ENCODE data around the gene ARHGAP9.
"Not testable (repeated sequence)": the region's sequence is repeated elsewhere in the genome, so short reads cannot be mapped to it uniquely, and the experiment has no call there.

Gene ARHGAP9

GRCh38 chr12:57521525-57522010, 41.9 kb upstream of the ARHGAP9 start:
- no peak for TF ChIP-seq POLR2A (IDR thresholded peaks at IDR 0.05; ENCODE audit: low read depth, low read length)
- no peak for FAIRE-seq
- DNase-seq (ENCODE audit: insufficient read length, low spot score), result no peak

- FAIRE-seq (no peak), DNase-seq (ENCODE audit: insufficient read length, low spot score) (peak; percentile 81)
- peak; percentile 97 for TF ChIP-seq POLR2A (IDR thresholded peaks at IDR 0.05; ENCODE audit: low read depth, low read length)
Observed at GRCh38 chr12:57520053-57520818, 40.6 kb upstream of the ARHGAP9 start, which contains the start of gene DDIT3. Gene DDIT3 (minus strand): TSS chr12:57520514. CDS start chr12:57517406, 3,108 bp downstream.

DNA sequence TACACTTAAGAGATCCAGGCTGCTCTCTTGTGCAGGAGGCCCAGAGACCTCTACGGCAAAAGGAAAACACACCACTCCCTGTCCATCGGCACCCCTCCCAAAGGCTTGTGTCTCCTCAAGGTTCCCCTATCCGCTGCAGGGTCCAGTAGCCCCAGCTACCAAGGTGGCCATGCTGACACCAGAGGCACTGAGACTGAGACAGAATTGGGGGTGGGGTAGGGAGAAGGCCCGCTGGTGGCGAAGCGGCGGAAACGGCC, 40.1 kb upstream of the ARHGAP9 start:
- FAIRE-seq (no peak), DNase-seq (ENCODE audit: insufficient read length, low spot score) (no peak)
- TF ChIP-seq POLR2A (IDR thresholded peaks at IDR 0.05; ENCODE audit: low read depth, low read length), result no peak

GRCh38 chr12:57518920-57519795, 39.5 kb upstream of the ARHGAP9 start:
- no peak for TF ChIP-seq POLR2A (IDR thresholded peaks at IDR 0.05; ENCODE audit: low read depth, low read length)
- DNase-seq (ENCODE audit: insufficient read length, low spot score) (no peak), FAIRE-seq (no peak)

GRCh38 chr12:57518176-57518919, 38.7 kb upstream of the ARHGAP9 start:
- no peak for TF ChIP-seq POLR2A (IDR thresholded peaks at IDR 0.05; ENCODE audit: low read depth, low read length)
- DNase-seq (ENCODE audit: insufficient read length, low spot score) (no peak), FAIRE-seq (no peak)

GRCh38 chr12:57517718-57518117, 38.1 kb upstream of the ARHGAP9 start:
- DNase-seq (ENCODE audit: insufficient read length, low spot score); FAIRE-seq: not testable (repeated sequence)

DNA sequence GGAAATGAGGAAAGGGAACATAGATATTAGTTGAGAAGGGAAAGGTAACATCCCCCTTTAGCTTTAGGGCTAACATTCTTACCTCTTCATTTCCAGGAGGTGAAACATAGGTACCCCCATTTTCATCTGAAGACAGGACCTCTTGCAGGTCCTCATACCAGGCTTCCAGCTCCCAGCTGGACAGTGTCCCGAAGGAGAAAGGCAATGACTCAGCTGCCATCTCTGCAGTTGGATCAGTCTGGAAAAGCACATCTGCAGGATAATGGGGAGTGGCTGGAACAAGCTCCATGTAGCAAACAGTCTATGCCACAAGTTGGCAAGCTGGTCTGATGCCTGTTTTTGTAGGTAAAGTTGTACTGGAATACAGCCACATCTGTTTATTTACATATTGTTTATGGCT, 37.5 kb upstream of the ARHGAP9 start:
- DNase-seq (ENCODE audit: insufficient read length, low spot score), result no peak
- FAIRE-seq, result no peak

DNA sequence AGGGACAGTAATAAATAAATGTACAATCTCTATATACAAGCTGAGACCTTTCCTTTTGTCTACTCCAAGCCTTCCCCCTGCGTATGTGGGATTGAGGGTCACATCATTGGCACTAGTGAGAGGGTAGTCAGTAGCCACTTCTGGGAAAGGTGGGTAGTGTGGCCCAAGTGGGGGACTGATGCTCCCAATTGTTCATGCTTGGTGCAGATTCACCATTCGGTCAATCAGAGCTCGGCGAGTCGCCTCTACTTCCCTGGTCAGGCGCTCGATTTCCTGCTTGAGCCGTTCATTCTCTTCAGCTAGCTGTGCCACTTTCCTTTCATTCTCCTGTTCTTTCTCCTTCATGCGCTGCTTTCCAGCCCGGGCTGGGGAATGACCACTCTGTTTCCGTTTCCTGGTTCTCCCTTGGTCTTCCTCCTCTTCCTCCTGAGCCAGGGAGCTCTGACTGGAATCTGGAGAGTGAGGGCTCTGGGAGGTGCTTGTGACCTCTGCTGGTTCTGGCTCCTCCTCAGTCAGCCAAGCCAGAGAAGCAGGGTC, 37.0 kb upstream of the ARHGAP9 start:
- FAIRE-seq, result no peak
- TF ChIP-seq POLR2A (IDR thresholded peaks at IDR 0.05; ENCODE audit: low read depth, low read length), result no peak

More for the DNA sequence above, 37.5 kb upstream of the ARHGAP9 start:
- TF ChIP-seq POLR2A (IDR thresholded peaks at IDR 0.05; ENCODE audit: low read depth, low read length), result no peak

DNA sequence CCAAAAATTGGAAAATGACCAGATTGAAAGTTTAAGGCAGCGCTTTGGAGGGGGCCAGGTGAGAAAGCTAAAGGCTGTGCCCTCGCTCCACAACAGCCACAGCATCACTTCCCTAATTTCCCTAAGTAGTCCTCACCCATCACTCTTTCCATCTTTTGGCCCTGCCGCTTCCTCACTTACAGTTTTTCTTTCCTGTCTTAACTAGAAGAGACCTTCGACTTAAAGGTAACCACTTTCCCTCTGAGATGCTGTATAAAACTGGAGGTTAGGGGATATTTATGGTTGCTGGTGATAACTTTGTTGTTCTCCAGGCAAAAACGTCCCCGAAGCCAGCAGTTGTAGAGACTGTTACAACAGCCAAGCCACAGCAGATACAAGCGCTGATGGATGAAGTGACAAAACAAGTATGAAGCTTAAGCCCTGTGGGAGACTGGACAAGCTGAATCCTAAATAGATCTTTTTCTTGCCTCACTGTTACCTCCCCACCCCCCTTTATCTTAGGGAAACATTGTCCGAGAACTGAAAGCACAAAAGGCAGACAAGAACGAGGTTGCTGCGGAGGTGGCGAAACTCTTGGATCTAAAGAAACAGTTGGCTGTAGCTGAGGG, 36.4 kb upstream of the ARHGAP9 start:
- no peak for DNase-seq (ENCODE audit: insufficient read length, low spot score)
- no peak for TF ChIP-seq POLR2A (IDR thresholded peaks at IDR 0.05; ENCODE audit: low read depth, low read length)
- FAIRE-seq, result no peak

More for the DNA sequence above, 37.0 kb upstream of the ARHGAP9 start:
- no peak for DNase-seq (ENCODE audit: insufficient read length, low spot score)

- no peak for DNase-seq (ENCODE audit: insufficient read length, low spot score)
- no peak for TF ChIP-seq POLR2A (IDR thresholded peaks at IDR 0.05; ENCODE audit: low read depth, low read length)
- no peak for FAIRE-seq
Observed at GRCh38 chr12:57515408-57515933, 35.8 kb upstream of the ARHGAP9 start.

DNA sequence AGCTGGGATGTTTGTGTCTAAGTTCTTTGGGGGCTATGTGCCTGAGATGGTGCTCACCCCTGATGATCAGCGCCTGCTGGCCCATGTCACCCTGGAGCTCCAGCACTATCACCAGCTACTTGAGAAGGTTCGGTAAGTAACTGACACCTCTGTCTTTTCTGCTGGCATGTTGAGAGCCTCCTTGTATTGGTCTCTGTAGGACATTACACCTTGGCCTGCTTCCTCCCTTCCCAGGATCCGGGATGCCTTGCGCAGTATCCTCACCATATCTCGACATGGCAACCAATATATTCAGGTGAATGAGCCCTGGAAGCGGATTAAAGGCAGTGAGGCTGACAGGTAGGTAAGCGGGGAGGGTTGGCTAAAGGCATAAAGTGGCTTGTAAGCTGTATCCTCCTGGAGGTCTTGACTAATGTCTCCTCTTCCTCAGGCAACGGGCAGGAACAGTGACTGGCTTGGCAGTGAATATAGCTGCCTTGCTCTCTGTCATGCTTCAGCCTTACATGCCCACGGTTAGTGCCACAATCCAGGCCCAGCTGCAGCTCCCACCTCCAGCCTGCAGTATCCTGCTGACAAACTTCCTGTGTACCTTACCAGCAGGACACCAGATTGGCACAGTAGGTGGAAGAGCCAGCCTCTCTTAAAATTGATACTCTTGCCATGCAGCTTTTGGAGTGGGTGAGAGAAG, 35.2 kb upstream of the ARHGAP9 start:
- DNase-seq (ENCODE audit: insufficient read length, low spot score) (no peak), FAIRE-seq (no peak)
- TF ChIP-seq POLR2A (IDR thresholded peaks at IDR 0.05; ENCODE audit: low read depth, low read length), result no peak

GRCh38 chr12:57514246-57514645, 34.6 kb upstream of the ARHGAP9 start:
- not testable (repeated sequence) for DNase-seq (ENCODE audit: insufficient read length, low spot score); FAIRE-seq

DNA sequence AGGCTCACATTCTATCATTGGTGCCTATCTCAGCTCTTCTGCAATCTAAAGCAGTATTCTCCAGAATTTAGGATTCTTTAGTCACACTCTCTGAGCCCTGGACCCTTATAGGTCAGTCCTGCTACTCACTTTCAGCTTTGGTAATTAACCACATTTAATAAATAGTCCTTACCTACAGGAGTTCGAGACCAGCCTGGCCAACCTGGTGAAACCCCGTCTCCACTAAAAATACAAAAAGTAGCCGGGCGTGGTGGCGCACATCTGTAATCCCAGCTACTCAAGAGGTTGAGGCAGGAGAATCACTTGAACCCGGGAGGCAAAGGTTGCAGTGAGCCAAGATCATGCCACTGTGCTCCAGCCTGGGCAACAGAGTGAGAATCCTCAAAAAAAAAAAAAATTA, 34.0 kb upstream of the ARHGAP9 start:
- FAIRE-seq; DNase-seq (ENCODE audit: insufficient read length, low spot score): not testable (repeated sequence)
